HG03521 (cell line): ENCODE data around the gene LRRC42.
"Not testable (repeated sequence)": the region's sequence is repeated elsewhere in the genome, so short reads cannot be mapped to it uniquely, and the experiment has no call there.

Experiments used
- ATAC-seq: cut with Tn5 transposase; IDR thresholded peaks from one replicate; pipeline ENCODE4 v1.9.1; 2021; ENCODE audit warnings: mild to moderate bottlenecking, moderate library complexity; ENCODE audit not compliant: unreplicated experiment

LRRC42 gene

GRCh38 chr1:53967409-53968124 lies 21.4 kb downstream of the LRRC42 start:
- no peak for ATAC-seq

- ATAC-seq = no peak
Measured at GRCh38 chr1:53968125-53968513, 22.0 kb downstream of the LRRC42 start.

DNA sequence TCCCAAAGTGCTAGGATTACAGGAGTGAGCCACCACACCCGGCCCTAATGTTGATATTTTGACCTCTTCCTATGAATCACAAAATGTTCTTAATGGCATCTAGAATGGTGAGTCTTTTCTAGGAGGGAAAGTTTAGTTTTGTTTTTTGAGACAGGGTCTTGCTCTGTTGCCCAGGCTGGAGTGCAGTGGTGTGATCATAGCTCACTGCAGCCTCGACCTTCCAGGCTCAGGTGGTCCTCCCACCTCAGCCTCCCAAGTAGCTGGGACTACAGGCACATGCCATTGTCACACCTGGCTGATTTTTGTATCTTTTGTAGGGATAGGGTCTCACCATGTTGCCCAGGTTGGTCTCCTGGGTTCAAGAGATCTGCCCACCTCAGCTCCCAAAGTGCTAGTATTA lies 23.2 kb downstream of the LRRC42 start:
- ATAC-seq = not testable (repeated sequence)

GRCh38 chr1:53971718-53972117 lies 25.6 kb downstream of the LRRC42 start:
- ATAC-seq = no peak

DNA sequence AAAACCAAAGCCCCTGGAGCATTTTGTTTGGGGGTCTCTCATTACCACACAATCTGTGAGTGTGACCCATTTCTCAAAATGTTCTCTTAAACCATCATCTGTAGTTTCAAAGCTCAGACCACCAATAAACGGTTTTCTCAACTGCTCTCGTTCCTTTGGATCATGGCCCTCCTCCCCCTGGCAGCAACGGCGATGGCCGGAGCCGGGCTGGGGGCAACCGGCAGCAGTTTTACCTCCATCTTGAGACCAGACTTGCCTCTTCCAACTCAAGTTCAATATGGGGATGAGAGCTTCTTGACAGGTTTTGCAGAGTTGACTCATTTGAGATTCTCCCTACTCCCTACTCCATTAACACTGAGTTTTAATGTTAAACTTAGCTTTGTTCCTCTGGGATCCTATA lies 29.7 kb downstream of the LRRC42 start:
- ATAC-seq = no peak

GRCh38 chr1:53979712-53980450 lies 33.7 kb downstream of the LRRC42 start:
- ATAC-seq = no peak

DNA sequence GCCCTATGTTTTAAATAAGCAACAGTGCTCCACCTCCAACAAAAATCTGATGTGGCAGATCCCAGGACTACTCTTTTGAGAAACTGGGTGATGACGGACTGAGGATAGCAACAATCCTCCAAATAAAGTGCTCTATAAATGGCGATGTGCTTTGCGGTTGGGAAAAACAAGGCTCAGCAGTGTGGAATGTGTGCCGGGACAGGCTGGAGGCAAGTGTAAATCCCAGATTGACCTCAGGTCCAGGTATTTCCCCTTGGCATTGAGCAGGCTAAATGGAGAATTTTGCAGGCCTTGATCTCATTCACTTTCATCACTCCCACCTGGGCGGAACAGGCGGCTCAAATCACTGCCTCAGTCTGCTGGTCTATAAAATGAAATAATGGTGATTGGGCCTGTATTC lies 35.1 kb downstream of the LRRC42 start:
- no peak for ATAC-seq

DNA sequence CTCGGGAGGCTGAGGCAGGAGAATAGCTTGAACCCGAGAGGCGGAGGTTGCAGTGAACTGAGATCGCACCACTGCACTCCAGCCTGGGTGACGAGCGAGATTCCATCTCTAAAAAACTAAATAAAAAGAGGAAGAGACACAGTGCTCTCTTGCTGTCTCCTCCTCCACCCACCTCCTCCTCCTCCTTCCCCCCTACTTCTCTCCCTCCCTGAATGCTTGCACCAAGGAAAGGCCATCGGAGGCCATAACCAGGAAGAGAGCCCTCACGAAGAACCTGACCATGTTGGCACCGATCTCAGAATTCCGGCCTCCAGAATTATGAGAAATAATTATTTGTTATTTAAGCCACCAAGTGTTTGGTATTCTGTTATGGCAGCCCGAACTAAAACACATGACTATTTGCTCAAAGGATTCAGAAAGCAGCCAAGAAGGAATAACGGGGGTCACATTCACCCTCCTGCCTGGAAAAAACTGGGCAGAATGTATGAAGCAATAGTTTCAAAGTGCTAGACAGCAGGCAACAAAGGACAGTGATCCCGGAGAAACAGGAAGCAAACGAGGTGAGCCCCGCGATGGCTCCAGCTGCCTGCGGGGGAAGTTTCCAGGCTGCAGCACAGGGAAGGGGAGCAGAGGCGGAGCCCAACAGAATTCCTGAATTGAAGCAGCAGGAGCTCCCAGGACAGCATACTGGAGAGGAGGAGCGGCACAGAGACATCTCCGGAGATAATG lies 36.0 kb downstream of the LRRC42 start:
- ATAC-seq = no peak

DNA sequence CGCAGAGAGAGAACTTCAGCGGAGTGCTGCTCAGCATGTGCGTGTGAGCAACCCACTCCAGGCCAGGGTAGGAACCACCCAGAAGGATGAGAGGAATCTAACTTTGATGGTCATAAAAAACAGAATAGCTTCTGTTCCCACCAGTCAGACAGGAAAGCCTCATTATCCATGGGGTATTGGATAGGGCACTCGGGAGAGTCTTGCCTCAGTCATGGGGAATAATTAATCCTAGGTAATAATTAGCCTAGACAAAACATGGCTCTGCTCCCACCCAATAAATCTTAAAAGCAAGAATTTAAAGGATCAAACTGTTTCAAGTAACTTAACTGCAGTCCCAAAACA lies 36.6 kb downstream of the LRRC42 start:
- no peak for ATAC-seq

DNA sequence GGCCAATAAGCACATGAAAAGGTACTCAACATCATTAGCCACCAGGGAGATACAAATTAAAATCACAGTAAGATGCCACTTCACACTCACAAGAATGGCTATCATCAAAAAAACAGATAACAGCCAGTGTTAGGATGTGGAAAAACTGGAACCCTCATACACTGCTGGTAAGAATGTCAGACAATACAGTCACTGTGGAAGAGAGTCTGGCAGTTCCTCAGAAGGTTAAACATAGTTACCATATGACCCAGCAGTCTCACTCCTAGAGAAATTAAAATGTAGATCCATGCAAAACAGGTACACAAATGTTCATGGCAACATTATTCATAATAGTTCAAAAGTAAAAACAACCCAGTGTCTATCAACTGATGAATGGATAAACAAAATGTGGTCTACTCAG lies 38.6 kb downstream of the LRRC42 start:
- ATAC-seq = no peak

- no peak for ATAC-seq
Measured at GRCh38 chr1:53986458-53986857, 40.3 kb downstream of the LRRC42 start.

DNA sequence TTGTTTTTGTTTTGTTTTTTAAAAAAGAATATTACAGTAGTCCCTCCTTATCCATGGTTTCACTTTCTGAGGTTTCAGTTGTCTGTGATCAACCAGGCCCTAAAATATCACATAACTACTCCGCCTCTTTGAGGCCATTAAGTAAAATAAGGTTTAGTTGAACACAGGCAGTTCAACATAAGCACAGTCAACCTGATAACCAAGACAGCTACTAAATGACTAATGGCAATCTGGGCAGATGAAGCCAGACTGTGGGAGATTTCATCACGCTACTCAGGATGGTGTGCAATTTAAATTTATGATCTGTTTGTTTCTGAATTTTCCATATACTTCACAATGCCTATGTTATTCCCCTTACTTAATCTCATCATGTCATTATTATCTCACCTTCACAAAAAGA lies 41.7 kb downstream of the LRRC42 start:
- no peak for ATAC-seq

- no peak for ATAC-seq
Measured at GRCh38 chr1:53992085-53992874, 46.1 kb downstream of the LRRC42 start.

DNA sequence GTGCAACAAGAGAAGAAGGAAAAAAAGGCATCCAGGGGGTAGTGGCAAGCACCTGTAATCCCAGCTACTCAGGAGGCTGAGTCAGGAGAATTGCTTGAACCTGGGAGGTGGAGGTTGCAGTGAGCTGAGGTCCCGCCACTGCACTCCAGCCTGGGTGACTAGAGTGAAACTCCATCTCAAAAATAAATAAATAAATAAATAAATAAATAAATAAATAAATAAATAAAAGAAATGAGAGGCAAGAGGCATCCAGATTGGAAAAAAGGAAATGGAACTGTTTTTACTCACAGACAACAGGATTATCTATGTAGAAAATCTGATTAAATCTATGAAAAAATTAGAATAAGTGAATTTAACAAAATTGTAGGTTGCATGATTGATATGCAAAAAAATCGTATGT lies 48.4 kb downstream of the LRRC42 start:
- ATAC-seq = not testable (repeated sequence)

GRCh38 chr1:53995683-53996082 lies 49.5 kb downstream of the LRRC42 start:
- no peak for ATAC-seq

- ATAC-seq = no peak
Measured at GRCh38 chr1:53998223-53998622, 52.1 kb downstream of the LRRC42 start.

DNA sequence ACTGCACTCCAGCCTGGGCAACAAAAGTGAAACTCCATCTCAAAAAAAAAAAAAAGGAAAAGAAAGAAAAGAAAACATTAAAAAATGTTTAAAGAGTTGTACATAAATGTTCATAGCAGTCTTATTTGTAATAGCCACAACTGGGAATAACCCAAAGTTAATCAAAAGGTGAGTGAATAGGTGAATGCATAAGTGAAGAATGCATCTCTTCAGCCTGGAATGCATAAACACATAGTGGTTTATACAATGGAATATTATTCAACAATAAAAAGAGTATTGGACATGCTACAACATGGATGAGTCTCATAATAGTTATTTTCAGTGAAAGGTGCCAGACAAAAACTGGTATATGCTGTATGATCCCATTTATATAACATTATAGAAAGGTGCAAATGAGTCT lies 53.8 kb downstream of the LRRC42 start:
- ATAC-seq = no peak

- no peak for ATAC-seq
Measured at GRCh38 chr1:54001591-54001990, 55.4 kb downstream of the LRRC42 start.

- no peak for ATAC-seq
Measured at GRCh38 chr1:54002544-54003248, 56.5 kb downstream of the LRRC42 start.

DNA sequence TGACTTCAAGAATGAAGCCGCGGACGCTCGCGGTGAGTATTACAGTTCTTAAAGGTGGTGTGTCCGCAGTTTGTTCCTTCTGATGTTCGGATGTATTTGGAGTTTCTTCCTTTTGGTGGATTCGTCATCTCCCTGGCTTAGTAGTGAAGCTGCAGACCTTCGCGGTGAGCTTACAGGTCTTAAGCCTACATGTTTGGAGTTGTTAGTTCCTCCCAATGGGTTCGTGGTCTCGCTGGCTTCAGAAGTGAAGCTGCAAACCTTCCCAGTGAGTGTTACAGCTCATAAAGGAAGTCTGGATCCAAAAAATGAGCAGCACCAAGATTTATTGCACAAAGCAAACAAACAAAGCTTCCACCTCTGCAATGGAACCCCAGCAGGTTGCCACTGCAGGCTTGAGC lies 57.1 kb downstream of the LRRC42 start:
- ATAC-seq = no peak
